Adrenal gland (tissue), 5 donors: Measurements from ENCODE around the gene ANKRD18B.
"Not testable (repeated sequence)": the region's sequence is repeated elsewhere in the genome, so short reads cannot be mapped to it uniquely, and the experiment has no call there.

Experiments
- POLR2A ChIP-seq, 2 donors: fragments of 450-650 bp; IDR thresholded peaks; one replicate each; pipeline ENCODE4 v1.6.1; 2017; ENCODE audit warnings: antibody characterized with exemption in 2 of 2, mild to moderate bottlenecking in 2 of 2, moderate library complexity in 1 of 2
- TF ChIP-seq, protein P1 (sequence below), 6 experiments: fragments of 450-650 bp in 4 of 6; fragments of 200-600 bp in 2 of 6; sonication (generic) in 1 of 6; IDR thresholded peaks; 1 replicate in 5 of 6; 2 replicates in 1 of 6; pipeline versions ENCODE4 v1.5.1 to v1.8.0; 2016 to 2021; ENCODE audit warnings: antibody characterized with exemption in 6 of 6, mild to moderate bottlenecking in 2 of 6, moderate library complexity in 1 of 6
- donor health status: DM: no; HTN: no; CAD: no.

DNA sequence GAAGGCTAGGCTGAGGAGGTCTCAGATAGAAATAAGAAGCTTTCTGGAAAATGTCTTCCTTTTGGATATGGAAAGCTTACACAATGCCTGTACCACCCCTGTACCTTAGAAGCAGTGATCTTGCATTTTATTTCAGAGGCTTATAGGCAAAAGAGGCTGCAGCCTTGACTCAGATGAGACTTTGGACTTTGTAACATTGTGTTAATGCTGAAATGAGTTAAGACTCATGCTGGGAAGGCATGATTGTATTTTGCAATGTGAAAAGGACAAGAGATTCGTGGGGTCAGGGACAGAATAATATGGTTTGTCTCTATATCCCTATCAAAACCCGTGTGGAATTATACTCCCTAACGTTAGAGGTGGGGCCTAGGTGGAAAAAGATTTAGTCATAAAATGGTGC, 53.7 kb downstream of the ANKRD18B start:
- TF ChIP-seq, protein P1, sequence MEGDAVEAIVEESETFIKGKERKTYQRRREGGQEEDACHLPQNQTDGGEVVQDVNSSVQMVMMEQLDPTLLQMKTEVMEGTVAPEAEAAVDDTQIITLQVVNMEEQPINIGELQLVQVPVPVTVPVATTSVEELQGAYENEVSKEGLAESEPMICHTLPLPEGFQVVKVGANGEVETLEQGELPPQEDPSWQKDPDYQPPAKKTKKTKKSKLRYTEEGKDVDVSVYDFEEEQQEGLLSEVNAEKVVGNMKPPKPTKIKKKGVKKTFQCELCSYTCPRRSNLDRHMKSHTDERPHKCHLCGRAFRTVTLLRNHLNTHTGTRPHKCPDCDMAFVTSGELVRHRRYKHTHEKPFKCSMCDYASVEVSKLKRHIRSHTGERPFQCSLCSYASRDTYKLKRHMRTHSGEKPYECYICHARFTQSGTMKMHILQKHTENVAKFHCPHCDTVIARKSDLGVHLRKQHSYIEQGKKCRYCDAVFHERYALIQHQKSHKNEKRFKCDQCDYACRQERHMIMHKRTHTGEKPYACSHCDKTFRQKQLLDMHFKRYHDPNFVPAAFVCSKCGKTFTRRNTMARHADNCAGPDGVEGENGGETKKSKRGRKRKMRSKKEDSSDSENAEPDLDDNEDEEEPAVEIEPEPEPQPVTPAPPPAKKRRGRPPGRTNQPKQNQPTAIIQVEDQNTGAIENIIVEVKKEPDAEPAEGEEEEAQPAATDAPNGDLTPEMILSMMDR (IDR thresholded peaks at IDR 0.05) = not testable (repeated sequence)
- not testable (repeated sequence) for TF ChIP-seq POLR2A (IDR thresholded peaks at IDR 0.05)
